AG09319 (cell line): ENCODE measurements around the gene IL6ST.

Experiments used
- DNase-seq: peaks from one replicate; pipeline ENCODE4 v3.0.0-alpha.2; 2010; ENCODE audit warnings: low read depth; ENCODE audit errors: extremely low read depth
- CTCF ChIP-seq: IDR thresholded peaks from 2 replicates; pipeline ENCODE4 v1.5.1; 2011; ENCODE audit warnings: low read depth, mild to moderate bottlenecking, inconsistent platforms, low read length, moderate library complexity

Gene IL6ST

GRCh38 chr5:55897206-55897894 is 97.4 kb downstream of the IL6ST start:
- DNase-seq = no peak
- no peak for TF ChIP-seq CTCF

- DNase-seq = no peak
Observed at GRCh38 chr5:55896663-55897062, 98.1 kb downstream of the IL6ST start.

GRCh38 chr5:55896238-55896637 is 98.5 kb downstream of the IL6ST start:
- no peak for DNase-seq
- TF ChIP-seq CTCF = no peak

More at GRCh38 chr5:55896663-55897062, 98.1 kb downstream of the IL6ST start:
- no peak for TF ChIP-seq CTCF

GRCh38 chr5:55895346-55895745 is 99.4 kb downstream of the IL6ST start:
- no peak for TF ChIP-seq CTCF
- DNase-seq = no peak

- DNase-seq = no peak
- TF ChIP-seq CTCF = no peak
Observed at GRCh38 chr5:55894135-55894534, 100.6 kb downstream of the IL6ST start.

- no peak for DNase-seq
- no peak for TF ChIP-seq CTCF
Observed at GRCh38 chr5:55892479-55892878, 102.3 kb downstream of the IL6ST start.

GRCh38 chr5:55888205-55888604 is 106.6 kb downstream of the IL6ST start:
- no peak for TF ChIP-seq CTCF
- DNase-seq = no peak
